HCT116 (cell line): ENCODE data around the gene UBE2G2. TPM values are rescaled to one million over a fixed set of nuclear protein-coding genes. Genes with fewer than 3 reads are reported as not detected.

Experiments
- ATAC-seq: fragments of 200-7000 bp; cut with Tn5 transposase; 2 replicates; pipeline ENCODE4 v1.9.1; 2020; ENCODE audit warnings: mild to moderate bottlenecking, moderate library complexity
- BruUV-seq: library from RNA; stranded (reverse); fragments of 400-500 nt; replicated peaks from 2 replicates; lab custom pipeline; 2021; lab: Mats Ljungman, UMichigan
- CTCF ChIA-PET: fragments of 300-600 bp; sonication (Branson Sonifier 250); formaldehyde crosslinking; loops from one replicate; lab custom pipeline; 2021; ENCODE audit warnings: antibody characterized with exemption; lab: Charles Lee
- POLR2A ChIA-PET: fragments of 300-600, 350-600 bp; sonication (Branson Sonifier 250); formaldehyde crosslinking; loops from one replicate; lab custom pipeline; 2021; ENCODE audit warnings: antibody characterized with exemption; lab: Charles Lee
- RAD21 ChIA-PET, 2 experiments: fragments of 300-600 bp; sonication (Branson Sonifier 250); formaldehyde crosslinking; loops; one replicate each; lab custom pipeline; 2023; ENCODE audit warnings: low total read pairs in 2 of 2; ENCODE audit not compliant: uncharacterized antibody in 2 of 2, unreplicated experiment in 2 of 2, low non-redundant PET in 1 of 2; lab: Charles Lee
- DNase-seq: peaks from one replicate; pipeline ENCODE4 v3.0.0-alpha.2; 2010; ENCODE audit warnings: low read depth, low spot score
- H2AFZ ChIP-seq: fragments of 200-600 bp; shearing (Covaris generic), sonication (generic); 2 replicates; pipeline ENCODE4 v1.6.1; 2017; ENCODE audit warnings: low read depth, mixed run types, mixed read lengths, antibody characterized with exemption, low read length; ENCODE audit not compliant: poor library complexity, severe bottlenecking
- H3K27ac ChIP-seq: 2 replicates; pipeline ENCODE4 v1.5.1; 2012; ENCODE audit warnings: low read depth, low read length
- H3K27me3 ChIP-seq: fragments of 200-600 bp; sonication (generic); 2 replicates; pipeline ENCODE4 v1.6.1; 2016; ENCODE audit warnings: mixed run types, low read length, mixed read lengths; ENCODE audit not compliant: insufficient read depth
- H3K36me3 ChIP-seq, 2 experiments: fragments of 200-500 bp in 1 of 2; fragments of 200-600 bp in 1 of 2; sonication (Bioruptor generic) in 1 of 2; sonication (generic) in 1 of 2; 2 replicates each; pipeline versions ENCODE4 v1.5.1 to v1.6.1; 2014 to 2016; ENCODE audit warnings: low read length in 2 of 2, inconsistent platforms in 1 of 2, mixed read lengths in 1 of 2, mixed run types in 1 of 2; ENCODE audit not compliant: insufficient read depth in 2 of 2, control insufficient read depth in 1 of 2
- H3K4me1 ChIP-seq, 2 experiments: fragments of 200-600 bp in 1 of 2; sonication (generic) in 1 of 2; 2 replicates each; pipeline versions ENCODE4 v1.5.1 to v1.6.1; 2012 to 2017; ENCODE audit warnings: low read length in 2 of 2, inconsistent platforms in 1 of 2, mild to moderate bottlenecking in 1 of 2, mixed read lengths in 1 of 2, mixed run types in 1 of 2, moderate library complexity in 1 of 2; ENCODE audit not compliant: insufficient read depth in 2 of 2, control insufficient read depth in 1 of 2
- H3K4me2 ChIP-seq: fragments of 200-600 bp; sonication (generic); 2 replicates; pipeline ENCODE4 v1.6.1; 2017; ENCODE audit warnings: mixed run types, low read length, mixed read lengths
- H3K4me3 ChIP-seq, 2 experiments: fragments of 200-600 bp in 1 of 2; sonication (generic) in 1 of 2; replicated peaks in 1 of 2; 2 replicates each; pipeline ENCODE4 v1.5.1; 2011 to 2016; ENCODE audit warnings: low read length in 2 of 2, control low read depth in 1 of 2, low read depth in 1 of 2, mild to moderate bottlenecking in 1 of 2, mixed read lengths in 1 of 2, mixed run types in 1 of 2
- H3K79me2 ChIP-seq: fragments of 200-600 bp; sonication (generic); 2 replicates; pipeline ENCODE4 v1.6.1; 2017; ENCODE audit warnings: mild to moderate bottlenecking, mixed run types, low read length, moderate library complexity, mixed read lengths; ENCODE audit not compliant: insufficient read depth
- H3K9ac ChIP-seq: fragments of 200-600 bp; sonication (generic); 2 replicates; pipeline ENCODE4 v1.6.1; 2016; ENCODE audit warnings: low read length, mixed read lengths
- H3K9me2 ChIP-seq: fragments of 200-600 bp; sonication (generic), shearing (Covaris generic); 2 replicates; pipeline ENCODE4 v1.6.1; 2017; ENCODE audit warnings: mixed run types, mild to moderate bottlenecking, moderate library complexity; ENCODE audit not compliant: insufficient read depth
- H3K9me3 ChIP-seq, 2 experiments: fragments of 200-500 bp in 1 of 2; fragments of 200-600 bp in 1 of 2; sonication (Bioruptor generic) in 1 of 2; sonication (generic) in 1 of 2; 2 replicates each; pipeline ENCODE4 v1.6.1; 2014 to 2017; ENCODE audit warnings: low read length in 2 of 2, mixed read lengths in 2 of 2, inconsistent platforms in 1 of 2, low read depth in 1 of 2, mild to moderate bottlenecking in 1 of 2, mixed run types in 1 of 2, moderate library complexity in 1 of 2; ENCODE audit not compliant: control insufficient read depth in 1 of 2, insufficient read depth in 1 of 2
- H4K20me1 ChIP-seq: fragments of 200-600 bp; sonication (generic), shearing (Covaris generic); 2 replicates; pipeline ENCODE4 v1.6.1; 2017; ENCODE audit warnings: mixed run types, mild to moderate bottlenecking, moderate library complexity; ENCODE audit not compliant: insufficient read depth
- CEBPB ChIP-seq: IDR thresholded peaks from 2 replicates; pipeline ENCODE4 v1.6.1; 2012; ENCODE audit warnings: low read depth
- EGR1 ChIP-seq: IDR thresholded peaks from 2 replicates; pipeline ENCODE4 v1.6.1; 2012; ENCODE audit warnings: low read depth
- ELF1 ChIP-seq: IDR thresholded peaks from 2 replicates; pipeline ENCODE4 v1.6.1; 2012; ENCODE audit warnings: low read depth, borderline replicate concordance
- JUND ChIP-seq: IDR thresholded peaks from 2 replicates; pipeline ENCODE4 v1.6.1; 2012
- POLR2AphosphoS5 ChIP-seq: IDR thresholded peaks from 2 replicates; pipeline ENCODE4 v1.6.1; 2011; ENCODE audit warnings: mild to moderate bottlenecking, low read depth, low read length, moderate library complexity
- SIN3A ChIP-seq: IDR thresholded peaks from 2 replicates; pipeline ENCODE4 v1.6.1; 2012; ENCODE audit warnings: low read depth
- TCF7L2 ChIP-seq: IDR thresholded peaks from 2 replicates; pipeline ENCODE4 v1.7.0; 2011; ENCODE audit warnings: borderline replicate concordance, inconsistent platforms; ENCODE audit not compliant: insufficient read depth, insufficient read length; ENCODE audit errors: extremely low read depth
- YY1 ChIP-seq: IDR thresholded peaks from 2 replicates; pipeline ENCODE4 v1.6.1; 2011; ENCODE audit warnings: low read length, low read depth, moderate library complexity, mild to moderate bottlenecking; ENCODE audit not compliant: insufficient replicate concordance; ENCODE audit errors: extremely low read depth
- ZNF274 ChIP-seq: fragments of 200-500 bp; sonication (Bioruptor generic); IDR thresholded peaks from 2 replicates; pipeline ENCODE4 v1.6.1; 2014; ENCODE audit warnings: mild to moderate bottlenecking, low read depth, low read length, inconsistent platforms
- intact Hi-C: fragments of 100-400 bp; cut with micrococcal nuclease; formaldehyde crosslinking; loops from 2 replicates; pipeline ENCODE4 v1.10.0; 2022
- total RNA-seq: library from RNA; stranded (reverse); gene quantifications from one replicate; pipeline ENCODE4 v1.2.1, GENCODE V29; 2021; ENCODE audit not compliant: unreplicated experiment
- TF ChIP-seq, protein P1 (sequence below): IDR thresholded peaks from 2 replicates; pipeline ENCODE4 v1.6.1; 2012
- TF ChIP-seq, protein P2 (sequence below): IDR thresholded peaks from 2 replicates; pipeline ENCODE4 v1.6.1; 2012; ENCODE audit warnings: low read depth
- TF ChIP-seq, protein P3 (sequence below): IDR thresholded peaks from 2 replicates; pipeline ENCODE4 v1.6.1; 2012

The UBE2G2 gene
- total RNA-seq, 1 experiment from 2014 or later = 86.5 TPM

DNA sequence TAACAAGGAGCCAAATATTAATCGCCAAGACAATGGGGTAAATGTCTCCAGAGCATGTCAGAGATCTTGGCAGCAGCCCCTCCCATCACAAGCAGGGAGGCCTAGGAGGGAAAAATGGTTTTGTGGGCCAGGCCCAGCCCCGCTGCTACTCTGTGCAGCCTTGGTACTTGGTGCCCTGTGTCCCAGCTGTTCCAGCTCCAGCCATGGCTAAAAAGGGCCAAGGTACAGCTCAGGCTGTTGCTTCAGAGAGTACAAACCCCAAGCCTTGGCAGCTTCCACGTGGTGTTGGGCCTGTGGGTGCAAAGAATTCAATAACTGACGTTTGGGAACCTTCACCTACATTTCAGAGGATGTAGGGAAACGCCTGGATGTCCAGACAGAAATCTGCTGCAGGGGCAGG is 10.4 kb downstream of the UBE2G2 start:
- ATAC-seq = no peak
- CTCF ChIA-PET = interaction anchor here (0.6 kb wide), 1 partner anchor 109 kb away, joined by 3 read pairs; the partner anchor contains the start of gene KRTAP12-1
- peaks cover 16% of the 10 kb centered on the region; the same call in 1 of the 2 replicates for H4K20me1 ChIP-seq
- H3K4me2 ChIP-seq = no peak overlapping the region
- H3K27me3 ChIP-seq = no peaks in the 10 kb centered on the region
- TF ChIP-seq JUND (no peak), YY1 (no peak), TCF7L2 (no peak), CEBPB (no peak), SIN3A (no peak), ELF1 (no peak), ZNF274 (no peak), POLR2AphosphoS5 (no peak), EGR1 (no peak)
- TF ChIP-seq, protein P1, sequence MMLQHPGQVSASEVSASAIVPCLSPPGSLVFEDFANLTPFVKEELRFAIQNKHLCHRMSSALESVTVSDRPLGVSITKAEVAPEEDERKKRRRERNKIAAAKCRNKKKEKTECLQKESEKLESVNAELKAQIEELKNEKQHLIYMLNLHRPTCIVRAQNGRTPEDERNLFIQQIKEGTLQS = no peak
- TF ChIP-seq, protein P2, sequence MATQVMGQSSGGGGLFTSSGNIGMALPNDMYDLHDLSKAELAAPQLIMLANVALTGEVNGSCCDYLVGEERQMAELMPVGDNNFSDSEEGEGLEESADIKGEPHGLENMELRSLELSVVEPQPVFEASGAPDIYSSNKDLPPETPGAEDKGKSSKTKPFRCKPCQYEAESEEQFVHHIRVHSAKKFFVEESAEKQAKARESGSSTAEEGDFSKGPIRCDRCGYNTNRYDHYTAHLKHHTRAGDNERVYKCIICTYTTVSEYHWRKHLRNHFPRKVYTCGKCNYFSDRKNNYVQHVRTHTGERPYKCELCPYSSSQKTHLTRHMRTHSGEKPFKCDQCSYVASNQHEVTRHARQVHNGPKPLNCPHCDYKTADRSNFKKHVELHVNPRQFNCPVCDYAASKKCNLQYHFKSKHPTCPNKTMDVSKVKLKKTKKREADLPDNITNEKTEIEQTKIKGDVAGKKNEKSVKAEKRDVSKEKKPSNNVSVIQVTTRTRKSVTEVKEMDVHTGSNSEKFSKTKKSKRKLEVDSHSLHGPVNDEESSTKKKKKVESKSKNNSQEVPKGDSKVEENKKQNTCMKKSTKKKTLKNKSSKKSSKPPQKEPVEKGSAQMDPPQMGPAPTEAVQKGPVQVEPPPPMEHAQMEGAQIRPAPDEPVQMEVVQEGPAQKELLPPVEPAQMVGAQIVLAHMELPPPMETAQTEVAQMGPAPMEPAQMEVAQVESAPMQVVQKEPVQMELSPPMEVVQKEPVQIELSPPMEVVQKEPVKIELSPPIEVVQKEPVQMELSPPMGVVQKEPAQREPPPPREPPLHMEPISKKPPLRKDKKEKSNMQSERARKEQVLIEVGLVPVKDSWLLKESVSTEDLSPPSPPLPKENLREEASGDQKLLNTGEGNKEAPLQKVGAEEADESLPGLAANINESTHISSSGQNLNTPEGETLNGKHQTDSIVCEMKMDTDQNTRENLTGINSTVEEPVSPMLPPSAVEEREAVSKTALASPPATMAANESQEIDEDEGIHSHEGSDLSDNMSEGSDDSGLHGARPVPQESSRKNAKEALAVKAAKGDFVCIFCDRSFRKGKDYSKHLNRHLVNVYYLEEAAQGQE = no peak
- TF ChIP-seq, protein P3, sequence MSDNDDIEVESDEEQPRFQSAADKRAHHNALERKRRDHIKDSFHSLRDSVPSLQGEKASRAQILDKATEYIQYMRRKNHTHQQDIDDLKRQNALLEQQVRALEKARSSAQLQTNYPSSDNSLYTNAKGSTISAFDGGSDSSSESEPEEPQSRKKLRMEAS = no peak
- BruUV-seq = no TSS peak
- no peaks in the 10 kb centered on the region for H3K9me2 ChIP-seq
- DNase-seq = no peak
- H2AFZ ChIP-seq = no peak overlapping the region
- no peaks in the 10 kb centered on the region for H3K9me3 ChIP-seq
- no peak overlapping the region for H3K27ac ChIP-seq
- no peak overlapping the region for H3K4me3 ChIP-seq
- no peaks in the 10 kb centered on the region for H3K4me1 ChIP-seq
- RAD21 ChIA-PET = no interaction called here
- no peak overlapping the region for H3K9ac ChIP-seq
- POLR2A ChIA-PET = no interaction called here
- peaks cover 2 to 24% of the 10 kb centered on the region in 2 experiments; a peak in 1 of 4 replicates for H3K36me3 ChIP-seq
- intact Hi-C loops = no loop called here
- H3K79me2 ChIP-seq = peaks cover 97% of the 10 kb centered on the region
